ENCODE measurements around the gene VWCE. TPM values are rescaled to one million over a fixed set of nuclear protein-coding genes. Genes with fewer than 3 reads are reported as not detected.

Gene VWCE
- total and polyA plus RNA-seq, 2 donors from 2014 or later: 0.32 to 1.2 TPM

DNA sequence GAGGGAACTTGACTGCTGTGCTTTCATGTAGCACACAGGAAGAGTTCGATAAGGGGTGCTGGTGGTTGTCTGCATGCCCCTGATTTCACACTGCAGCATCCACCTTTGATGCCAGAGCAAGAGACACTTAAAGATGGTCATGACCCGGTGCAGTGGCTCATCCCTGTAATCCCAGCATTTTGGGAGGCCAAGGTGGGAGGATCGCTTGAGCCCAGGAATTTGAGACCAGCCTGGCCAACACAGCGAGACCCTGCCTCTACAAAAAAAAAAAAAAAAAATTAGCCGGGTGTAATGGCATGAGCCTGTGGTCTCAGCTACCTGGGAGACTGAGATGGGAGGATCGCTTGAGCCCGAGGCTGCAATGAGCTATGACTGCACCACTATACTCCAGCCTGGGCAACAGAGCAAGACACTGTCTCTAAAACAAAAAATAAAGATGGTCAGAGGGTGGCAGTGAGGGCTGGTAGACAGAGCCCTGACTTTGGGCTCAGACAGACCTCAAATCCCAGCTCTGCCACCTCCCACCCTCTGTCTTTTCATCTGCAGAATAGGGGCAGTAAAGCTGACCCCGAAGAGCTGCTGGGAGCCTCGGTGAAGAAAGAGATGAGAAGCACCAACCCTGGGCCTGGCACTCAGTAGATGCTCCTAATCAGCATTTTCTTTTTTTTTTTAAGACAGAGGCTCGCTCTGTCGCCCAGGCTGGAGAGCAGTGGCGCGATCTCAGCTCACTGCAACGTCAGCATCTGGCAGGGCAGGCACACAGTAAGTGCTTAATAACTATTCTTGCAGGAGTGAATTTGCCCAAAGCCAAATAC is 17.7 kb downstream of the VWCE start:
- no peak for FAIRE-seq

DNA sequence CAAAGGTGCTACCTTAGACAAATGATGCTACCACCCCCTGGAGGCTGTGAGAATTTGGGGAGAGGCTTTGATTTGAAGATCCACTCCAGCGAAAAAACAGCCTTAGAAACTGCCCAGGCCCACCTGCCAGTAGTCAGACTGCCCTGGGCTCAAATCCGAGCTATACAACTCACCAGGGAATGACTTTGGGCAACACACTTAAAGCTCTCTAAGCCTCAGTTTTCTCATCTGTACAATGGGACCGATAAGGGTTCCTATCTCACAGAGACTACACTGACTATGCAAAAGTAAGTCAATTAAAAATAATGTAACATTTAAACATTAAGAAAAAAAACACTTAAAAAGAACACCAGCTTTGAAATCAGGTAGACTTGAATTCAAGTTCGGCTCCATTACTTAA is 19.9 kb downstream of the VWCE start:
- FAIRE-seq (no peak), DNase-seq (no peak)
- no peaks in the 10 kb centered on the region for H3K27me3 ChIP-seq (ENCODE audit: control insufficient read depth, insufficient read depth, low read length)
- TF ChIP-seq, protein P1, sequence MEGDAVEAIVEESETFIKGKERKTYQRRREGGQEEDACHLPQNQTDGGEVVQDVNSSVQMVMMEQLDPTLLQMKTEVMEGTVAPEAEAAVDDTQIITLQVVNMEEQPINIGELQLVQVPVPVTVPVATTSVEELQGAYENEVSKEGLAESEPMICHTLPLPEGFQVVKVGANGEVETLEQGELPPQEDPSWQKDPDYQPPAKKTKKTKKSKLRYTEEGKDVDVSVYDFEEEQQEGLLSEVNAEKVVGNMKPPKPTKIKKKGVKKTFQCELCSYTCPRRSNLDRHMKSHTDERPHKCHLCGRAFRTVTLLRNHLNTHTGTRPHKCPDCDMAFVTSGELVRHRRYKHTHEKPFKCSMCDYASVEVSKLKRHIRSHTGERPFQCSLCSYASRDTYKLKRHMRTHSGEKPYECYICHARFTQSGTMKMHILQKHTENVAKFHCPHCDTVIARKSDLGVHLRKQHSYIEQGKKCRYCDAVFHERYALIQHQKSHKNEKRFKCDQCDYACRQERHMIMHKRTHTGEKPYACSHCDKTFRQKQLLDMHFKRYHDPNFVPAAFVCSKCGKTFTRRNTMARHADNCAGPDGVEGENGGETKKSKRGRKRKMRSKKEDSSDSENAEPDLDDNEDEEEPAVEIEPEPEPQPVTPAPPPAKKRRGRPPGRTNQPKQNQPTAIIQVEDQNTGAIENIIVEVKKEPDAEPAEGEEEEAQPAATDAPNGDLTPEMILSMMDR (IDR thresholded peaks at IDR 0.05; ENCODE audit: borderline replicate concordance, extremely low read depth, insufficient read depth): no peak
- H3K4me3 ChIP-seq (ENCODE audit: low read length in 3 of 3): no peak overlapping the region
- no peak overlapping the region for H3K27ac ChIP-seq (ENCODE audit: low read depth in 2 of 2, low read length in 2 of 2)
- intact Hi-C loops (cut with DNase I): no loop called here
- H3K9ac ChIP-seq (ENCODE audit: low read length in 3 of 3): no peak overlapping the region
- H3K4me1 ChIP-seq (ENCODE audit: control insufficient read depth in 2 of 3, insufficient read depth in 2 of 3, low read depth in 1 of 3, low read length in 3 of 3): no peaks in the 10 kb centered on the region
- no peaks in the 10 kb centered on the region for H3K36me3 ChIP-seq (ENCODE audit: control insufficient read depth in 2 of 3, insufficient read depth in 3 of 3, low read length in 3 of 3)
- no peaks in the 10 kb centered on the region for H3K9me3 ChIP-seq (ENCODE audit: control insufficient read depth in 2 of 3, insufficient read depth in 1 of 3, low read length in 3 of 3)

More for the DNA sequence above, 17.7 kb downstream of the VWCE start:
- H3K27ac ChIP-seq (ENCODE audit: low read depth in 2 of 2, low read length in 2 of 2): no peak overlapping the region
- H3K9me3 ChIP-seq (ENCODE audit: control insufficient read depth in 2 of 3, insufficient read depth in 1 of 3, low read length in 3 of 3): no peaks in the 10 kb centered on the region
- no peak overlapping the region for H3K9ac ChIP-seq (ENCODE audit: low read length in 3 of 3)
- TF ChIP-seq, protein P1 (IDR thresholded peaks at IDR 0.05; ENCODE audit: borderline replicate concordance, extremely low read depth, insufficient read depth): no peak
- H3K4me1 ChIP-seq (ENCODE audit: control insufficient read depth in 2 of 3, insufficient read depth in 2 of 3, low read depth in 1 of 3, low read length in 3 of 3): no peaks in the 10 kb centered on the region
- no peaks in the 10 kb centered on the region for H3K36me3 ChIP-seq (ENCODE audit: control insufficient read depth in 2 of 3, insufficient read depth in 3 of 3, low read length in 3 of 3)
- no peak for DNase-seq
- H3K27me3 ChIP-seq (ENCODE audit: control insufficient read depth, insufficient read depth, low read length): no peaks in the 10 kb centered on the region
- H3K4me3 ChIP-seq (ENCODE audit: low read length in 3 of 3): no peak overlapping the region
- intact Hi-C loops (cut with DNase I): no loop called here

DNA sequence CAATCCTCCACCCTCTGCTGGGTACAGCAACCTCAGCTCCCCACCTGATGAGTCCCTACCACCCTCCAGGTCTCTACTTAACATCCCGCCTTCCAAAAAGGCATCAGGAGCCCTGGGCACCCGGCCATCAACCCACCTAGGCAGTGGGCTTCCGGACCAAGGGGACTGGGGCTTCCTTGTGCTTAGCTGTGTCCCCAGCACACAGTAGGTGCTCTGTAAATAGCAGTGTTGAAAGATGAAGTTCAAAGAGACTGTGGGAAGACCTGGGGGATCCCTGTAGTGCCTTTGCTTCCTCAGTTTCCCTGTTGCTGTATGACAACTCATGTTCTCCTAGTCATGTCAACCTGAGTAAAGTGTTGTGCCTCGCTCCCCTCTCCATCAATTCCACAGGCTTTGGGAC is 21.0 kb downstream of the VWCE start:
- H3K36me3 ChIP-seq (ENCODE audit: control insufficient read depth in 2 of 3, insufficient read depth in 3 of 3, low read length in 3 of 3): no peaks in the 10 kb centered on the region
- no peaks in the 10 kb centered on the region for H3K4me1 ChIP-seq (ENCODE audit: control insufficient read depth in 2 of 3, insufficient read depth in 2 of 3, low read depth in 1 of 3, low read length in 3 of 3)
- FAIRE-seq (no peak), DNase-seq (no peak)
- H3K9me3 ChIP-seq (ENCODE audit: control insufficient read depth in 2 of 3, insufficient read depth in 1 of 3, low read length in 3 of 3): no peaks in the 10 kb centered on the region
- TF ChIP-seq, protein P1 (IDR thresholded peaks at IDR 0.05; ENCODE audit: borderline replicate concordance, extremely low read depth, insufficient read depth): no peak
- no peak overlapping the region for H3K4me3 ChIP-seq (ENCODE audit: low read length in 3 of 3)
- intact Hi-C loops (cut with DNase I): no loop called here
- H3K27me3 ChIP-seq (ENCODE audit: control insufficient read depth, insufficient read depth, low read length): no peaks in the 10 kb centered on the region
- H3K9ac ChIP-seq (ENCODE audit: low read length in 3 of 3): no peak overlapping the region
- no peak overlapping the region for H3K27ac ChIP-seq (ENCODE audit: low read depth in 2 of 2, low read length in 2 of 2)
